Subcutaneous adipose tissue (tissue), 4 donors: ENCODE measurements around the gene SFMBT2. TPM values are rescaled to one million over a fixed set of nuclear protein-coding genes. Genes with fewer than 3 reads are reported as not detected.

Experiments
- total RNA-seq, 4 donors: library from RNA; depleted of rRNA; stranded (reverse); fragments of >200 nt; gene quantifications; one replicate each; pipeline ENCODE4 v1.1.0, GENCODE V29; 2016
- TF ChIP-seq, protein P1 (sequence below): fragments of 450-650 bp; IDR thresholded peaks from one replicate; pipeline ENCODE4 v1.5.1; 2016; ENCODE audit warnings: low read depth, mild to moderate bottlenecking, control low read depth, antibody characterized with exemption, moderate library complexity

SFMBT2 gene
- total RNA-seq, 4 donors from 2014 or later, result 3.7 to 11.7 (median 7.0) TPM

DNA sequence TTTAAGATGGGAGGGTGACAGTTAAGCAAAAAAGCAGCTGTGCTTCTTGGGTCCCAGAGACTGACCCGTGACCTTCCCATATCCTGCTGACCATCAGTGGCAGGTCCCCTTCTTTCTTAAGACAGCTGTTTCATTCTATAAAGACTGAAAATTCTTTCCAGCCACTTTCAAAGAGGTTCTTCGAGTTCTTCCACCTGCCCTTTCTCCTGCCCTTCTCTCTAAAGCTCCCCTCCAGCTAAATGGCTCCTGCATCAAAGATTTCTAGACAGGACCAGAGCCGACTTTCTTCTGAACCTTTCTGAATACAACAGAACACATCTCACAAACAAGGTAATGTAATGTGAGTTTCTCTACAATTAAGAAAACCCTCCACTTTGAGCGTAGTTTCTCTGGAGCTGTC lies 180.8 kb downstream of the SFMBT2 start:
- TF ChIP-seq, protein P1, sequence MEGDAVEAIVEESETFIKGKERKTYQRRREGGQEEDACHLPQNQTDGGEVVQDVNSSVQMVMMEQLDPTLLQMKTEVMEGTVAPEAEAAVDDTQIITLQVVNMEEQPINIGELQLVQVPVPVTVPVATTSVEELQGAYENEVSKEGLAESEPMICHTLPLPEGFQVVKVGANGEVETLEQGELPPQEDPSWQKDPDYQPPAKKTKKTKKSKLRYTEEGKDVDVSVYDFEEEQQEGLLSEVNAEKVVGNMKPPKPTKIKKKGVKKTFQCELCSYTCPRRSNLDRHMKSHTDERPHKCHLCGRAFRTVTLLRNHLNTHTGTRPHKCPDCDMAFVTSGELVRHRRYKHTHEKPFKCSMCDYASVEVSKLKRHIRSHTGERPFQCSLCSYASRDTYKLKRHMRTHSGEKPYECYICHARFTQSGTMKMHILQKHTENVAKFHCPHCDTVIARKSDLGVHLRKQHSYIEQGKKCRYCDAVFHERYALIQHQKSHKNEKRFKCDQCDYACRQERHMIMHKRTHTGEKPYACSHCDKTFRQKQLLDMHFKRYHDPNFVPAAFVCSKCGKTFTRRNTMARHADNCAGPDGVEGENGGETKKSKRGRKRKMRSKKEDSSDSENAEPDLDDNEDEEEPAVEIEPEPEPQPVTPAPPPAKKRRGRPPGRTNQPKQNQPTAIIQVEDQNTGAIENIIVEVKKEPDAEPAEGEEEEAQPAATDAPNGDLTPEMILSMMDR, result no peak

DNA sequence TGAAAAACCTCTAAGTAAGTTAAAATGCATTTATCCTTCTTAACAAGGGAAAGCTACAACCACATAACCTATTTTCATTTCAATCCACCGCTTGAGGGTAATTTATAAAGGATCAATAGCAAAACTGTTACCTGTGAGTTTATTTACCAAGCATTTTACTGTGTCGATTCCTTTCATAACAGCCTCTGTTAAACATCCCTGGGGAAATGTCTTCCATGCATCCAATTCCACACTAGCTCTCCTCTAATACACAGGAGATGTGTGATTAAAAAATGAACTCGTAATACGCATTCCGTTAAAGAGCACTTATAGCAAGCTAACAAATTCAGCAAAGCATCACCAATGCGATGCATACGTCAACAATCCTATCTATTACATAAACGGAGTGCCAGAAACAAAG lies 185.7 kb downstream of the SFMBT2 start:
- TF ChIP-seq, protein P1, result no peak

DNA sequence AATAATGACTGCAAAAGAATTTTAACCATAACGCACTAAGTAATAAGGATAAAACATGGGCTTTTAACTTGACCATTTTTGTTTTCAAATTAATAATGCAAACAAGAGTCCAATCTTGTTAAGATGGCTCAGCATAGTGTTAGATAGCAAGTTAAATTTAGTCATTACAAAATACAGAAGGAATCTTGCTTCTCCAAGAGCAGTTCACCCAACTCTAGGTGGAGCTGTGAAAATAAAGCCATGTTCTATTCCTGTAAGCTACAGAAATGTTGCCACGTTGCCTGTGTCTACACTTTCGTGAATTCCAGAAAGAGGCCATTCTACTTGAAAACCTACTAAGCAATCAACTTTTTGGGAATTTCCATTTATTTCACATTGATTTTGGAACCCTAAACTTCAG lies 191.9 kb downstream of the SFMBT2 start:
- TF ChIP-seq, protein P1, result no peak

DNA sequence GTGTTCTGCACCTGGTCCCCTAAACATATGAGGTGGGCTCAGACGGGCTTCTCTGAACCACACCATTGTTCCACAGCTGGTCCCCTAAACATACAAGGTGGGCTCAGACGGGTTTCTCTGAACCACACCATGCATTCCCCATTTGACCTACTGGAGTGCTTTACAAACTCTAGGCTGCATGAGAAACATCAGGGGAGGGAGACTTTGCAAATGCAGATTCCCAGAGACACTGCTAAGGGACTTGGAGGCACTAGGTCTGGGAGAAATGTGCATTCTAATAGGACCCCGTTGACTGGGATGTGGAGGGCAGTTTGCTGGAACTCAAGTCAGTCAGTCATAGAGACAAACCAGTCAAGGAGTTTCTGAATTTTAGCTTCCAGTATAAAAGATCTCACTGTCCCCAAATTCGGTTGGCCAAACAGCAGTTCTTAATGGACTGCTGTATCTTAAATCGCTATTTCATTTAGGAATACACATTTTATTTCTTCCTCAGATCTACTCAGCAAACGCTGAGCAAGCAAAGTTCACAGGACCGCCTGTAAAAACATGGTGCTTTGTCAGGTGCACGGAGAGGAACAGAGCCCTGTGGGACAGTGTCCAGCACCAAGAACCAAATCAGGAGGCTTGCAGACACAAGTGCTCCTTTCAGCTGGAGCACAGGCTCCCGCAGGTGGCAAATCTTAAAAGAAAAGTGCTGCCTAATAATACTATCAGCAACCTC lies 198.8 kb downstream of the SFMBT2 start:
- TF ChIP-seq, protein P1, result no peak

DNA sequence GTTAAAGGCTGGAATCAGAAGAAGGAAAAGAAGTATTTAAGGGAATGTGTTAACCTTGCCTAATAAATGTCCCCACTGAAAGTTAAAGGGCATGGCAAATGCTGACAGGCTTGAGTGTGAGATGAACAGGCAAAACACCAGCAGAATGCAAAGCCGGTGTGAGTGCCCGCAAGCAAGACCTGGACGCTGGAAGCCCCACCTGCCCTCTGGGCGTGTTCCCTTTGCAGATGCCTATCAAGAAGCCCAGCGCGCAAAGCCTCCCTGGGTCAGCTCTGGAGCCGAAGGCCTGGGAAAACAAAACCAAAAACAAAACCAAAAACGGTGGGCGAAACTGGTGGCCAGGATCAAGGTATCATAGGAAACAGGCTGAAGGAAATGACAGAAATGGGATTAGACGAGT lies 200.3 kb downstream of the SFMBT2 start:
- TF ChIP-seq, protein P1, result no peak

DNA sequence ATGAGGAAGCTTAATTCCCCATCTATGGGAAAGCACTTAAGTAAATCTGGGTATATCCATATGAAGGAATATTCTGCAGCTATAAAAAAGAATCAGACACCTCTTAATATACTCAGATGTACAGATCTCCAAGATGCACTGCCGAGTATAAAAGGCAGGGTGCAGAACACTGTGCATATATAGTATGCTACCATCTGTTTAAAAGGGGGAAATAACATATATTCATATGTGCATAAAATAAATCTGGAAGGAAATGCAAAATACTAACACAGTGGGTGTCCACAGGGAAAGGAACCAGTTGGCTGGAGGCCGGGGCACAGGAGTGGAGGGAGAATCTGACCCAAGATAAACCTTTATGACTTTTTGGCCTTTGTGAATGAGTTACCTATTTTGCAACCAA lies 201.4 kb downstream of the SFMBT2 start:
- TF ChIP-seq, protein P1, result no peak

DNA sequence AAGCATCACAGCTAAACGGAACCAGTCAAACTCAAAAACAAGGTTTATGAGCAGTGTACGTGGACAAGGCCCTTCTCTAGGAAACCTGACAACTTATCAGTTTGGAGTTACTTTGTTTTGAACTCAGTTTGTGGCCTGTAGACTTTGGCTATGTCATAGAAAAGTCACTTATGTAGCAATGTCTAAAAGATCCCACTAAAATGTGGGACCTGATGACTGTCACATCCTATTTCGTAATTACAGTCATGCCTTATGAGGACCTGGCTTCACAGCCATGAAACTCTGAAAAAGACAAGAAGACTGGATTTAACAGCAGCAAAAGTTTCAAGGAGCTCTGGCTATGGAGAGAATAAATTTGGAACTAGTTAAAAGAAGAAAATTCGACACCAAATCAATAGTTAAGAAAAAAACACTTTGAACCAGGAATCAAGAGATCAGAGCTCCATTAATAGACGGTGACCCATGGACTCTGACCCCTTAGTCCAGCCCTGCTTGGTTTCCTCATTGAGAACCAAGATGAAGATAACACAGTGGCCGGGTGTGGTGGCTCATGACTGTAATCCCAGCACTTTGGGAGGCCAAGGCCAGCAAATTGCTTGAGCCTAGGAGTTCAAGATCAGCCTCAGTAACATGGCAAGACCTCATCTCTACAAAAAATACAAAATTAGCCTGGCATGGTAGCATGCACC lies 204.3 kb downstream of the SFMBT2 start:
- TF ChIP-seq, protein P1, result no peak
